Activated CD8-positive, alpha-beta memory T cell treated with anti-CD3 and anti-CD28 coated beads, Interleukin-2, amount 50 U/mL, for 24 hours (primary cell): ENCODE results near the gene TYW1B.
A peak's percentile ranks its signal among the peaks of the same experiment; 100 is the strongest.
"Not testable (repeated sequence)": the region's sequence is repeated elsewhere in the genome, so short reads cannot be mapped to it uniquely, and the experiment has no call there.

Experiments used
- DNase-seq: peaks from one replicate; pipeline ENCODE4 v3.0.0-alpha.2; 2020; ENCODE audit errors: extremely low read depth

TYW1B gene, protein sequence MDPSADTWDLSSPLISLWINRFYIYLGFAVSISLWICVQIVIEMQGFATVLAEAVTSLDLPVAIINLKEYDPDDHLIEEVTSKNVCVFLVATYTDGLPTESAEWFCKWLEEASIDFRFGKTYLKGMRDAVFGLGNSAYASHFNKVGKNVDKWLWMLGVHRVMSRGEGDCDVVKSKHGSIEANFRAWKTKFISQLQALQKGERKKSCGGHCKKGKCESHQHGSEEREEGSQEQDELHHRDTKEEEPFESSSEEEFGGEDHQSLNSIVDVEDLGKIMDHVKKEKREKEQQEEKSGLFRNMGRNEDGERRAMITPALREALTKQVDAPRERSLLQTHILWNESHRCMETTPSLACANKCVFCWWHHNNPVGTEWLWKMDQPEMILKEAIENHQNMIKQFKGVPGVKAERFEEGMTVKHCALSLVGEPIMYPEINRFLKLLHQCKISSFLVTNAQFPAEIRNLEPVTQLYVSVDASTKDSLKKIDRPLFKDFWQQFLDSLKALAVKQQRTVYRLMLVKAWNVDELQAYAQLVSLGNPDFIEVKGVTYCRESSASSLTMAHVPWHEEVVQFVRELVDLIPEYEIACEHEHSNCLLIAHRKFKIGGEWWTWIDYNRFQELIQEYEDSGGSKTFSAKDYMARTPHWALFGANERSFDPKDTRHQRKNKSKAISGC

DNA sequence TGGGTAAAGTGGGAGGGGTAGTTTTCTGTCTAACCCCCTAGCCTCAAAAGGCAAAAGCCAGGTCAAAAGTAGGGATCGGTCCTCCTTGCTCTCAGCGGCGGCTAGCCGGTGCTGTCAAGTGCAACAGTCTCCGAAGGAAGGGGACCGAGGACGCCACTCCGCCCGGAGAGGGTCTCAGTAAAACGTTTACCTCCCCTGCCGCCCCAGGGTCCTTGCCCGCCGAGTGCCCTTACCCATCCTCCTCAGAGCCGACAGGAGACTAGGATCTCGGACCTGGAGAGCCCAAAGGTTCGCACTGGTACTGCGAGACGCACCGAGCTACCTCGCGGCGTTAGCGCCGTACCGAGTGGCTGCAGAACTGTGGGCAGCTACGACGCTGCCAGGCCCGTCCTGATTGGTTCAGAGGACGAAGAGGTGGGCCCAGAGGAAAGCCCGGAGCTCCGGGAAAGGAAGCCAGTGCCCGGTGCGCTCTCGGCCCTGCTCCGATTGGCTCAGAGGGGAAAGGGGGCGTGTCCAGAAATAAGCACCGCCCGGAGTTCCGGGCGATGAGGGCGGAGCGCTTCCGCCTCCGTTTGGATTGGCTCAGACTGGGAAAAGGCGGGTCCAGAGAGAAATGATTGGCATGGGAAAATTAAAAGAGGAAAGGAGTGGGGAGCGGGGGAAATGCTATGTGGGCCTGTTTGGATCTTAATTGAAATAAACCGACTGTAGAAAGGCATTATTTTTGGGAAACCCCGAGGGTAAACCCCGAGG is at the start of gene TYW1B:
TSS of gene TYW1B (minus strand) at position 362 of the 753 bp plus-strand sequence. CDS start at position 237, 125 bp downstream.
- DNase-seq, result peak; percentile 94

DNA sequence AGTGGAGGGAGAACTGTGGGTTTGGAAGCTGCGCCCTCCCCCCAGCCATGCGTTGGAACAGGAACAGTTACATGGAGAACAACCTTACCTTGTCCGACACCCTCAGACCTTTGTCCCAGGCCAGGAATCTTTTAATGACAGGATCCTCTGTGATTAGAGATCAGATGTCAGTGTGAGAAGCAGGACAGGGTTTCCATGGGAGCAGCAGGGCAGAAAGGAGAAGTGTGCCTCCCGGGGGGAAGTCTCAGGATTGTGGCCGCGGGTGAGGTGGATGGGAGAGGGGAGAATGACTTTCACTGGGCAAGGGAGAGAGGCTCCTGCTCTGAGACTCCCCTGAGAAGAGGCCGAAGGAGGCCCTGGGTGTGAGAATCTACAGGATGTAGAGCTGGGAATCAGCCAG is 39.6 kb upstream of the TYW1B start:
- not testable (repeated sequence) for DNase-seq

DNA sequence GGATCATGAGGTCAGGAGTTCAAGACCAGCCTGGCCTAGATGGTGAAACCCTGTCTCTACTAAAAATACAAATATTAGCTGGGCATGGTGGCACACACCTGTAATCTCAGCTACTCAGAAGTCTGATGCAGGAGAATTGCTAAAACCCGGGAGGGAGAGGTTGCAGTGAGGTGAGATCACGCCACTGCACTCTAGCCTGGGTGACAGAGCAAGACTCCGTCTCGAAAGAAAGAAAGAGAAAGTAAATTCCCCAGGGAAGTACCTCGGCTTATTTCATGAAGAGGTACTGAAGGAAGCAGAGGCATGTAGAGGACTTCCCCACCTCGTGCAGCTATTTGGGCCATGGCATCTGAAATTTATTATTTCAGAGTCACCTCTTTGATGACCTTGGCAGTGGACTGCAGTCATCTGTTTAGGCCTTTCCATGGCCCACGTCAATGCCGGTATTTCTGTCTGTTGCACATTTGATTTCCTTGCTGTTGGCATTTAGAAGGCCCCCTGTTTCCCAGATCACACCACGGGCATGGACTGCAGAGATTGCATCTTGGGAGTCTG is 30.9 kb upstream of the TYW1B start:
- DNase-seq, result not testable (repeated sequence)

DNA sequence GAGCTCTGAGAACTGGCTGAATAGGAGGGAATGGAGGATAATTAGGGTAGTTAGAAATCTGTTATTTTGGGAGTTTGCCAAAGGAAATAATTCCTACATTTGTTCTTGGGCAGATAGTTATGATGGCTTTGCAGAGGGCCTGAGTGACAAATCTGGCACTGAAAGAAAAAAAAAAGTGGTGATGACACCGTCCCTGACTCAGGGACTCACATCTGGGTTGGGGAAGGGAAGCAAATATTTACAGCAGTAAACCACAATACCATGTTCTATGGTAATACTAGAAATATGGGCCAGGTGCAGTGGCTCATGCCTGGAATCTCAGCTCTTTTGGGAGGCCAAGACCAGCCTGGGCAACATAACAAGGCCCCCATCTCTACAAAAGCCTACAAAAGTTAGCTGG is 29.9 kb upstream of the TYW1B start:
- not testable (repeated sequence) for DNase-seq

DNA sequence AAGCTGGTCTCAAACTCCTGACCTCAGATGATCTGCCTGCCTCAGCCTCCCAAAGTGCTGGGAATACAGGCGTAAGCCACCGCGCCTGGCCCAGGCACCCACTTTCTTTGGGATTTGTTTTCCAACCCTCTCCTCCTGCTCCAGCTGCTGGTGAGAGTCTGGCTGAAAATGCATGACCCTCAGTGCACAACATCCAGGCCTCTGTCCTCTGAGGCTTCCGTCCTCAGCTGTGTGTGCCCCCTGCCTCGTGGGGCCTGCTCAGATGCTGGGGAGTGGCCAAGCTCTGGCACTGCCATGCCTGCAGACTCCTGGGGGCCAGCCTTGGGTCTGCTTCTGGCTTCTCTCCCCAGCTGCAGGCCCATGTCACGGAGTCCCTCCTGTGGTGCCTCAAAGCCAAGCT is 27.3 kb upstream of the TYW1B start:
- DNase-seq, result not testable (repeated sequence)

DNA sequence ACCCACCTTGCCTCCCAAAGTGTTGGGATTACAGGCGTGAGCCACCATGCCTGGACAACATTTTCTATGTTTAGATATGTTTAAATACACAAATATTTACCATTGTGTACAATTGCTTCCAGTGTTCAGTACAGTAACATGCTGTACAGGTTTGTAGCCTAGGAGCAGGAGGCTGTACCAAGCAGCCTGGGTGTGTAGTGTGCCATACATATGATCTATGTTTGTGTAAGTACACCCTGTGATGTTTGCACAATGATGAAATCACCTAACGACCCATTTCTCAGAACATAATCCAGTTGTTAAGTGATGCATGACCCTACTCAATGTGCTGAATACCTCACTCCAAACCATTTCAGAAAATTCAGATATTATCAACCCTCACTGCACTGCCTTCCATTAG is 24.9 kb upstream of the TYW1B start:
- DNase-seq, result not testable (repeated sequence)

DNA sequence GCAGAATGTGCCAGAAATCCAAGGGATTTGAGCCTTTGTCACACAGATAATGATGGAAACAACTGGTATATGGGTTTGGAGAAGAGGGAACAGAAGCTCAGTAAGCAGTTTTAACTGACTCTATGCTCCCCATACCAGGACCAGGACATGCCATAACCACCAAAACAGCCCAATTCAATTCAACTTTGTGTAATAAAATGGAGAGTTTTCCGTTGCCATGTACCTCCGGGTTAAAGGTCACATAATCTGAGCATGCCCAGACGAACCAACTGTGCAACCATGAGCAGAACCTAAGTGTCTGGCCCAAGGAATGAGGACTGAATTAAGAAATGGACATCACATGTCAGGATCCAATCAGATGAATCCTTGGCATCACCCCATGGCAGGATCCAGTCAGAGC is 22.7 kb upstream of the TYW1B start:
- DNase-seq, result not testable (repeated sequence)

DNA sequence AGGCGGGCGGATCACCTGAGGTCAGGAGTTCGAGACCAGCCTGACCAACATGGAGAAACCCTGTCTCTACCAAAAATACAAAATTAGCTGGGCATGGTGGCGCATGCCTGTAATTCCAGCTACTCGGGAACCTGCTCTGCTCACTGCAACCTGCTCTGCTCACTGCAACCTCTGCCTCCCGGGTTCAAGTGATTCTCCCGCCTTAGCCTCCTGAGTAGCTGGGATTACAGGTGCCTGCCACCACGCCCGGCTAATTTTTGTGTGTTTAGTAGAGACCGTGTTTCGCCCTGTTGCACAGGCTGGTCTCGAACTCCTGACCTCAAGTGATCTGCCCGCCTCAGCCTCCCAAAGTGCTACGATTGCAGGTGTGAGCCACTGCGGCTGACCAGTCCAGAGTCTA is 16.1 kb upstream of the TYW1B start:
- DNase-seq, result not testable (repeated sequence)

DNA sequence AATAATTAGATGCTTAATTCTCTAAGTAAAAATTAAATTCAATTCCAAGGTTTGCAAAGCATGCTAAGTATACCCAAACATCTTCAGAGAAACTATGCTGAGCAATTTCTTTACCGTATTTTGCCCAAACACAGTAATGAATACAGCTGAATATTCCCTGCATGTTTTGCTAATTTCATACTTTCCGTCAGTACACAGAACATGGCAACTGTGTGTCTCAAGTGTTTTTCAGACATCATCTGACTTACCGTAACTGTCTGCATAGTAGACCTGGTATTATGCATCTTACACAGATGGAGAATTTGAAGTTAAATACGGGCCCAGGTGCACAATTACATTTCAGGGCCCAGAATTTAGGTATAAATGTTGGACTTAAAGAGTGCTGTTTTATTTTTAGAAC is 15.2 kb upstream of the TYW1B start:
- DNase-seq, result not testable (repeated sequence)

DNA sequence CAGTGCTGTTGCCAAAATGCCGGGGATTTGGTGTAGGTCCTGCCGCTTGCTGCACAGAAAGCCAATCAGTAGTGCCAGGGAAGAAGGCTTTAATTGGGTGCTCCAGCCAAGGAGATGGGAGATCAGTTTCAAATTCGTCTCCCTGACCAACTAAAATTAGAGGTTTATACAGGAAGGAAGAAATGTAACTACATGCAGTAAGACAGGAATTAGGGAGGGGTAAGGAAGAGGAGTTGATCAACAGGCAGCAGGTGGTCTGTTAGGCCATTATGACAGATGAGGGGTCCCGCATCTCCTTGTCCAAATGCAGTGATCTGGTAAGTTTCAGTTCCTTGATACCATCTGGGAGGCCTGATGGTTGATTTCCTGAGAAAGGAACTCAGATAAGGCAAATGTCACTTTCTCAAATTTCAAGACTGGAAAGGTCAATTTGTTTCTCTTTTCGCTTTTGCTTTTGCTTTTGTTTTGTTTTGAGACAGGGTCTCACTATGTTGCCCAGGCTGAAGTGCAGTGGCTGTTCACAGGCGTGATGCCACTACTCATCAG is 13.0 kb upstream of the TYW1B start:
- DNase-seq, result not testable (repeated sequence)

DNA sequence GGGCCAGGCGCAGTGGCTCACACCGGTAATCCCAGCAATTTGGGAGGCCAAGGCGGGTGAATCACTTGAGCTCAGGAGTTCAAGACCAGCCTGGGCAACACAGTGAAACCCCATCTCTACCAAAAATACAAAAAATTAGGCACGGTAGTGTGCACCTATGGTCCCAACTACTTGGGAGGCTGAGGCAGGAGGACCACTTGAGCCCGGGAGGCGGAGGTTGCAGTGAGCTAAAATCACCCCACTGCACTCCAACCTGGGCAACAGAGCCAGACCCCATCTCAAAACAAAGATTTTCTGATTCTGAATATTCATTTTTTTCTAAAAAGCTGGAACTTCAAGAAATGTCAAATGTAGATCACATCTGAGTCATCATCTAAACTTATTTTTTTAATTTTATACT is 10.3 kb upstream of the TYW1B start:
- DNase-seq, result not testable (repeated sequence)

DNA sequence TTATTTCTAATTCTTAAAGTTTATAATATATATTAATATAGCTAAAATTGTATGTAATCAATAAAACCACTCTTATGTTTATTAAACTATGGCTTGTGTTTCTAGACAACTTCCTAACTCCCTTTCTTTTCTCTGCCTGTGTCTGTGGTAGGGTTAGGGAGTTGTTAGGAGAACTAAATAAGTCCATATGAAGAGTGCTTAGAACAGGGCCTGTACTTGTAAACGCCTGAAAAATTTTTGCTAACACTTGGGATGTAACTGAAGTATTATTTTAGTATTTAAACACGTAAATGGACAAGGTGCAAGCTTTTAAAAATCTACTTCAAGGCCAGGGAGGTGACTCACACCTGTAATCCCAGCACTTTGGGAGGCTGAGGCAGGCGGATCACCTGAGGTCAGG is 9.3 kb upstream of the TYW1B start:
- DNase-seq, result not testable (repeated sequence)

DNA sequence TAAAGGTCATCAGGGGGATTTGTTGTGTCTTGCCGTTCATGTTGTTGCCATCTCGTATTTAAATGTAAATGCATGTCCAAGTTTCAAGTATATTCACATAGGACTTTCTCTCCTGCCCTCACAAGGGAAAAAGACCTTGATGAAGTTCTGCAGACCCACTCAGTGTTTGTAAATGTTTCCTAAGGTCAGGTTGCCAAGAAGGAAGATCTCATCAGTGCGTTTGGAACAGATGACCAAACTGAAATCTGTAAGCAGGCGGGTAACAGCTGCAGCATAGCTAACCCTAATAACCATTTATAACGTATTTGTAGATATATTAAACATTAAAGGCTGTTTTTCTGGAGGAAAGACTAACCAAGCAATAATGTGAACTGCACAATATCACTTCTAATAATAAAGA is 2.6 kb upstream of the TYW1B start:
- not testable (repeated sequence) for DNase-seq

DNA sequence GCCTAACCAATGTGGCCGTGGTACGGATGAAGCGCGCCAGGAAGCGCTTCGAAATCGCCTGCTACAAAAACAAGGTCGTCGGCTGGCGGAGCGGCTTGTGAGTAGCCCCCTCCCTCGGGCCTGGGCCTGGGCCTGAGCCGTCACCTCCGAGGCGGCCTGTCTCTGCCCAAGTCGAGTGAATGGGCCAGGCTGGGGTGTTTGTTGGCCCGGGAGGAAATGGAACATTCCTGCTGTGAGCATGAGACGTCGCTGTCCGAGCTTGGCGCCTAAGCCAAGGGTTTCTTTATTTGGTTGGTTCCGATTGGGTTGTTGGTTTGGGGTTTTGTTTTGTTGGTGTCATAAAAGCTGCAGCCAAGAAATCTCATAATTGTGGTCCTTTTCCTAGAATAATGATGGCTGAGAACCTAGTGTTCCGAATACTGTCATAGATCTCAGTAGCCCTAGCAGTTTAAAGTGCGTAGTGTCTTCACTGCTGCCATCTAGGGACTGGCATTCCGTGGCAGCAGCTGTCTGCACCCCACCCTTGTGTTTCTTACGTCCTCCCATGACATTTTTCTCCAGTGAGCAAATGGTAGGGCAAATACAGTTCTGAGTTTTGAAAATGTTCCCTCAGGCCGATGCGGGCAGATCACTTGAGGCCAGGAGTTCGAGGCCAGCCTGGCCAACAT is 1.8 kb upstream of the TYW1B start:
- DNase-seq, result peak; percentile 13

DNA sequence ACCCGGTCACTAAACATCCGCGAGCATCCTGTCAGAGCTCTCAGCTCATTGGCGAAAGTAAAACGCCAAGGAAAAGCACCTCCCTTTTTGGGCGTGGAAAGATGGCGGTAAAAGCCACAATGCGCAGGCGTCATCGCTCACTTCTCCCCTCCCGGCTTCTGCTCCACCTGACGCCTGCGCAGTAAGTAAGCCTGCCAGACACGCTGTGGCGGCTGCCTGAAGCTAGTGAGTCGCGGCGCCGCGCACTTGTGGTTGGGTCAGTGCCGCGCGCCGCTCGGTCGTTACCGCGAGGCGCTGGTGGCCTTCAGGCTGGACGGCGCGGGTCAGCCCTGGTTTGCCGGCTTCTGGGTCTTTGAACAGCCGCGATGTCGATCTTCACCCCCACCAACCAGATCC is 1.3 kb upstream of the TYW1B start:
- peak; percentile 97 for DNase-seq

DNA sequence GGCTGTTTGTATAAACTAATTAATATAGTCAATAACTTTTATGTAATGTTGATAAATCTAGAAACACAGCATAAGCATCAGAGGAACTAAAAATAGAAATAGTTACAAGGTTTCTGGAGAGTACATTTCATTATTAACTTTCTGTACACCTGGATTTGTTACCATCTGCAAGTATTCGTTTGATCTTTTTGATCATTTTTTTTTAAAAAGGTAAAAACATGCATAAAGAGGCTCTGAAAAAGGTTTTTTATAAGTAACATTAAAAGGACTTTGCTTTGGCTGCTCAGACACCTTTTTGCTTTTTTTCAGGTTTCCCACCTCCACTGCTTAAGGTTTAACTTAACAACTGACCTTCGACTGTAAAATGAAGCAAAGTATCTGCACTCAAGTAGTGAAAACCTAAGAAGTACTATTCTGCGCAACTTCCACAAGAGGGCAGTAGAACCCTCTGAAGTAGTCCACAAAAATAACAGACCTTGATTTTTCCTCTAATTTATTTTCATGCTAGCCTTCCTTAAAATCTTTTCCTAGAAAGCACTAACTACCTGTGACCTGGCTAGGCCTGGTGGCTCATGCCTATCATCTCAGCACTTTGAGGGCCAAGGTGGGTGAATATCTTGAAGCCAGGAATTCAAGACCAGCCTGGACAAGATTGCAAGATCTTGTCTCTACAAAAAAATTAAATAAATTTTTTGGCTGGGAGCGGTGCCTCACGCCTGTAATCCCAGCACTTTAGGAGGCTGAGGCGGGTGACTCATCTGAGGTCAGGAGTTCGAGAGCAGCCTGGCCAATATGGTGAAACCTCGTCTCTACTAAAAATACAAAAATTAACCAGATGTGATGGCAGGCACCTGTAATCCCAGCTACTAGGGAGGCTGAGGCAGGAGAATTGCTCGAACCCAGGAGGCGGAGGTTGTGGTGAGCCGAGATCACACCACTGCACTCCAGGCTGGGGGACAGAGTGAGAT is 4.0 kb downstream of the TYW1B start:
- DNase-seq, result not testable (repeated sequence)

DNA sequence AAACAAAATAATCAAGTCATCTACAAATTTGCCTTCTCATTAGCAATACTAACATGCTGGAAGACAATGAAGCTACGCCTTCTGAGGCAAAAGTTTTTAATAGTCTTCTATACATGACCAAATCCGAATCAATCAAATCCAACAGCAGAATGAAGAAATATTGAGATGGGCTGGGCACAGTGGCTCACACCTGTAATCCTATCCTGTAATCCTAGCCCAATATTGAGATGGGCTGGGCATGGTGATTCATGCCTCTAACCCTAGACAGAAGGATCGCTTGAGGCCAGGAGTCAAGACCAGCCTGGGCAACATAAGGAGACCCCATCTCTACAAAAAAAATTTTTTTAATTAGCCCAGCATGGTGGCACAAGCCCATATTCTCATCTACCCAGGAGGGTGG is 5.5 kb downstream of the TYW1B start:
- not testable (repeated sequence) for DNase-seq

DNA sequence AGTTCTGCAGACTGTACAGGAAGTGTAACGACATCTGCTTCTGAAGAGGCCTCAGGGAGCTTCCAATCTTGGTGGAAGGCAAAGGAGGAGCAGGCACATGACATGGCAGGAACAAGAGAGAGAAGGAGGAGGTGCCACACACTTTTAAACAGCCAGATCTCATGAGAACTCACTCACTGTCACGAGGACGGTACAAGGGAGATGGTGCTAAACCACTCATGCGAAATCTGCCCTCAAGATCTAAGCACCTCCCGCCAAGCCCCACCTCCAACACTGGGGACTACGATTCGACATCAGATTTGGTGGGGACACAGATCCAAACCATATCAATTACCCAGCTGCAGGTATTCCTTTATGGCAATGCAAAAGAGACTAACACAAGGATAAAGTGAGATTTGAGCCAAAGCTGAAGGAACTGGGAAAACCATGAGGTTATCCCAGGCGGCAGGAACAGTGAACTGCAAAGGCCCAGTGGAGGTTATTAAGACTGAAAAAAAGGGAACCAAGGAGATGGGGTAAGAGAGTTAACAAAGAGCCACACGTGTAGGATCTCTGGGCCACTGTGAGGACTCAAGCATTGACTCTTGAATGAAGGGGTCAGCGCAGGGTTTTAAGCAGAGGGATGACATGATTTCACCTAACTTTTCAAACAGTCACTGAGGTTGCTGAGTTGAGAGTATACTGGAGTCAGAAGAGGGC is 9.2 kb downstream of the TYW1B start:
- DNase-seq, result not testable (repeated sequence)

DNA sequence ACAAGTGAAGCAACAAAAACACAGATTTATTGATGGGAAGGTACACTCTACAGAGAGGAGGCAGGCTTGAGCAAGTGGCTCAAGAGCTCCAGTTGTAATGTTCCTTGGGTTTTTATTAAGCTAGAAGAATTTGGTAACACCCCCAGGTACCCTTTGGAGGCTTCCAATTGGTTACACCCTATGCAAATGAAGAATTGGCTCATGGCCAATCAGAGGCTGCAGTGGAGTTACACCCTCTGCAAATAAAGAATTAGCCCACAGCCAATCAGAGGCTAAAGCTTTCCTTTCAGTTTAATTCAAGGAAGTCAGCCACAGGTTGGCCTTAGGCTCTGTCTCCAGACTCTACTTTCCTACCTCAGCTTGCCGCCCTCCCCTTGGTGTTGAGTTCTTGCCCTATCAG is 10.3 kb downstream of the TYW1B start:
- not testable (repeated sequence) for DNase-seq
